ENCODE data around the gene TAF1L.

- no peak for TF ChIP-seq CTCF (IDR thresholded peaks at IDR 0.05)
- TF ChIP-seq EP300 (IDR thresholded peaks at IDR 0.05; ENCODE audit: low read depth): no peak
- no peak for TF ChIP-seq POLR2AphosphoS5 (IDR thresholded peaks at IDR 0.05)
These were observed 37.0 kb upstream of the TAF1L start for GRCh38 chr9:32672469-32672868.
